ENCODE data around the gene RFX6.

DNA sequence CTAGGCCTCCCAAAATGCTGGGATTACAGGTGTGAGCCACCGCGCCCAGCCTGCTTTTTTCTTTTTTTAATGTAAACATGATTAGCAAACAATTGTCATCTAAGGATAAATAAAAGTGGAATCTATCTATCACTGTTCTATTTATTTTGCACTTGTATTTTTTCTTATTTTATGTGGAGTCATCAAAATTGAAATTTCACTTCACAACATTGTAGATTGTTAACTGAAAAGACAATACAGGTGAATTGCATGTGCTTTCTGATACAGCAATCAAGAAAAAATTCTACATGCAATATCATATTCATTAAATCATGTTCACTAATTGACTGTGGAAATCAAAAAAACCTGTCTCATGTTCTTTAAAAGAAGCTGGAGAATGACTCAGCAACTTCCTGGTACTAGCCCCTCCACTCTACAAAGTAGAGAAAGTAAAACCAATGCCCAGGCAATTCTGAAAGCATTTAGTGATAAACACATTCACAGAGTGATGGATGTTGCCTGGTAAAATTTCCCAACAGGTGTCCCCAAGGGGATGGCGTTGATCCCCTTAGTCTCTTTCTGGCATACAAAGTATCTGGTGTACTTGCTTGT lies 10.7 kb upstream of the RFX6 start:
- TF ChIP-seq, protein P1, sequence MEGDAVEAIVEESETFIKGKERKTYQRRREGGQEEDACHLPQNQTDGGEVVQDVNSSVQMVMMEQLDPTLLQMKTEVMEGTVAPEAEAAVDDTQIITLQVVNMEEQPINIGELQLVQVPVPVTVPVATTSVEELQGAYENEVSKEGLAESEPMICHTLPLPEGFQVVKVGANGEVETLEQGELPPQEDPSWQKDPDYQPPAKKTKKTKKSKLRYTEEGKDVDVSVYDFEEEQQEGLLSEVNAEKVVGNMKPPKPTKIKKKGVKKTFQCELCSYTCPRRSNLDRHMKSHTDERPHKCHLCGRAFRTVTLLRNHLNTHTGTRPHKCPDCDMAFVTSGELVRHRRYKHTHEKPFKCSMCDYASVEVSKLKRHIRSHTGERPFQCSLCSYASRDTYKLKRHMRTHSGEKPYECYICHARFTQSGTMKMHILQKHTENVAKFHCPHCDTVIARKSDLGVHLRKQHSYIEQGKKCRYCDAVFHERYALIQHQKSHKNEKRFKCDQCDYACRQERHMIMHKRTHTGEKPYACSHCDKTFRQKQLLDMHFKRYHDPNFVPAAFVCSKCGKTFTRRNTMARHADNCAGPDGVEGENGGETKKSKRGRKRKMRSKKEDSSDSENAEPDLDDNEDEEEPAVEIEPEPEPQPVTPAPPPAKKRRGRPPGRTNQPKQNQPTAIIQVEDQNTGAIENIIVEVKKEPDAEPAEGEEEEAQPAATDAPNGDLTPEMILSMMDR (IDR thresholded peaks at IDR 0.05): no peak
- TF ChIP-seq POLR2A (IDR thresholded peaks at IDR 0.05): no peak

Measured in body of pancreas (tissue), 4 donors.